Endothelial cell (in vitro differentiated cells): Measurements from ENCODE around the gene GTF2F1. TPM values are rescaled to one million over a fixed set of nuclear protein-coding genes. Genes with fewer than 3 reads are reported as not detected.
"Not testable (repeated sequence)": the region's sequence is repeated elsewhere in the genome, so short reads cannot be mapped to it uniquely, and the experiment has no call there.

ENCODE experiments used
- DNase-seq: peaks from one replicate; pipeline ENCODE4 v3.0.0; 2021; ENCODE audit warnings: low spot score
- H3K27ac Mint-ChIP-seq: one replicate; pipeline ENCODE4 v1.8.0; 2021; ENCODE audit warnings: mixed read lengths, inconsistent platforms; ENCODE audit not compliant: unreplicated experiment
- H3K27me3 Mint-ChIP-seq: one replicate; pipeline ENCODE4 v1.8.0; 2021; ENCODE audit warnings: mild to moderate bottlenecking, moderate library complexity, mixed read lengths, inconsistent platforms; ENCODE audit not compliant: unreplicated experiment
- H3K36me3 Mint-ChIP-seq: one replicate; pipeline ENCODE4 v1.8.0; 2021; ENCODE audit warnings: mild to moderate bottlenecking, low read depth, mixed read lengths, inconsistent platforms; ENCODE audit not compliant: unreplicated experiment
- H3K4me1 Mint-ChIP-seq: one replicate; pipeline ENCODE4 v1.8.0; 2021; ENCODE audit warnings: mild to moderate bottlenecking, mixed read lengths, inconsistent platforms; ENCODE audit not compliant: unreplicated experiment
- H3K4me3 Mint-ChIP-seq: one replicate; pipeline ENCODE4 v1.8.0; 2021; ENCODE audit warnings: mild to moderate bottlenecking, mixed read lengths, inconsistent platforms; ENCODE audit not compliant: unreplicated experiment
- H3K9me3 Mint-ChIP-seq: one replicate; pipeline ENCODE4 v1.8.0; 2021; ENCODE audit warnings: mixed read lengths, inconsistent platforms; ENCODE audit not compliant: unreplicated experiment
- CTCF ChIP-seq: fragments of 200-600 bp; sonication (generic); IDR thresholded peaks from one replicate; pipeline ENCODE4 v1.5.0; 2021; ENCODE audit warnings: antibody characterized with exemption; ENCODE audit not compliant: unreplicated experiment
- total RNA-seq: library from RNA; stranded (reverse); fragmentation: NEBNext Ultra II Directional; extraction: Animal tissue kit (Norgen Biotek cat#: 25700); gene quantifications from one replicate; pipeline ENCODE4 v1.2.1, GENCODE V29; 2021; ENCODE audit not compliant: unreplicated experiment

GTF2F1 gene
- total RNA-seq, 1 donor from 2014 or later, result 95.5 TPM

GRCh38 chr19:6433663-6434062 lies 40.7 kb upstream of the GTF2F1 start, which contains the start of gene SLC25A41:
Gene SLC25A41, minus strand, starts transcription at chr19:6433763. Its CDS starts 70 bp downstream, at chr19:6433693.
- H3K27ac Mint-ChIP-seq, result no peak within 1 kb of the TSS
- H3K4me1 Mint-ChIP-seq, result no peaks in the 10 kb centered on the region
- H3K9me3 Mint-ChIP-seq, result no peaks in the 10 kb centered on the region
- no peak for DNase-seq
- H3K27me3 Mint-ChIP-seq, result peaks cover 5% of the 10 kb centered on the region
- no peak within 1 kb of the TSS for H3K4me3 Mint-ChIP-seq
- no peak for TF ChIP-seq CTCF
- H3K36me3 Mint-ChIP-seq, result no peaks in the 10 kb centered on the region

GRCh38 chr19:6433165-6433564 lies 40.2 kb upstream of the GTF2F1 start:
- no peak for DNase-seq
- no peak for TF ChIP-seq CTCF
- no peaks in the 10 kb centered on the region for H3K36me3 Mint-ChIP-seq
- H3K4me1 Mint-ChIP-seq, result no peaks in the 10 kb centered on the region
- H3K27me3 Mint-ChIP-seq, result peaks cover 5% of the 10 kb centered on the region
- no peaks in the 10 kb centered on the region for H3K9me3 Mint-ChIP-seq
- no peak overlapping the region for H3K4me3 Mint-ChIP-seq
- H3K27ac Mint-ChIP-seq, result no peak overlapping the region

- Mint-ChIP-seq H3K36me3 (no peaks in the 10 kb centered on the region), H3K9me3 (no peaks in the 10 kb centered on the region), H3K4me3 (no peak overlapping the region), H3K27me3 (peaks cover 5% of the 10 kb centered on the region), H3K4me1 (no peaks in the 10 kb centered on the region), H3K27ac (no peak overlapping the region)
- TF ChIP-seq CTCF, result no peak
- DNase-seq, result no peak
These were observed 38.9 kb upstream of the GTF2F1 start for GRCh38 chr19:6431891-6432290.

- H3K27ac Mint-ChIP-seq, result no peak overlapping the region
- peaks cover 4% of the 10 kb centered on the region for H3K36me3 Mint-ChIP-seq
- TF ChIP-seq CTCF, result no peak
- no peaks in the 10 kb centered on the region for H3K4me1 Mint-ChIP-seq
- peaks cover 6% of the 10 kb centered on the region for H3K9me3 Mint-ChIP-seq
- DNase-seq, result no peak
- H3K4me3 Mint-ChIP-seq, result no peak overlapping the region
- peaks cover 12% of the 10 kb centered on the region for H3K27me3 Mint-ChIP-seq
These were observed 36.7 kb upstream of the GTF2F1 start for GRCh38 chr19:6429419-6430221.

- peaks cover 12% of the 10 kb centered on the region for H3K27me3 Mint-ChIP-seq
- not testable (repeated sequence) for H3K9me3 Mint-ChIP-seq, H3K4me1 Mint-ChIP-seq, H3K36me3 Mint-ChIP-seq, H3K27ac Mint-ChIP-seq, H3K4me3 Mint-ChIP-seq, DNase-seq
These were observed 35.9 kb upstream of the GTF2F1 start for GRCh38 chr19:6428692-6429418.
